Psoas muscle (tissue), 8 donors: ENCODE data around the gene MYO1H. TPM values are rescaled to one million over a fixed set of nuclear protein-coding genes. Genes with fewer than 3 reads are reported as not detected.

Source experiments
- ATAC-seq, 4 donors: fragments of 200-7000 bp; cut with Tn5 transposase; one replicate each; pipeline ENCODE4 v1.9.1; 2020; ENCODE audit warnings: moderate library complexity in 3 of 4, mild to moderate bottlenecking in 2 of 4
- DNase-seq, 2 donors: peaks; one replicate each; pipeline ENCODE4 v3.0.0-alpha.2; 2020
- H3K27ac ChIP-seq: fragments of 200-600 bp; one replicate; pipeline ENCODE4 v1.8.0; 2022
- H3K27me3 ChIP-seq, 3 donors: fragments of 200-600 bp in 1 of 3; one replicate each; pipeline versions ENCODE4 v1.6.1 to v1.8.0; 2013 to 2022; ENCODE audit warnings: low read length in 2 of 3, mild to moderate bottlenecking in 2 of 3, moderate library complexity in 1 of 3; ENCODE audit not compliant: insufficient read depth in 3 of 3
- H3K36me3 ChIP-seq, 2 donors: fragments of 200-600 bp in 1 of 2; one replicate each; pipeline versions ENCODE4 v1.6.1 to v1.8.0; 2013 to 2022; ENCODE audit warnings: low read depth in 1 of 2, mild to moderate bottlenecking in 1 of 2, moderate library complexity in 1 of 2; ENCODE audit not compliant: insufficient read depth in 1 of 2
- H3K4me1 ChIP-seq: fragments of 200-600 bp; one replicate; pipeline ENCODE4 v1.8.0; 2022
- H3K4me3 ChIP-seq: fragments of 200-600 bp; one replicate; pipeline ENCODE4 v1.8.0; 2022; ENCODE audit warnings: mild to moderate bottlenecking
- H3K9me3 ChIP-seq: fragments of 200-600 bp; one replicate; pipeline ENCODE4 v1.8.0; 2022
- WGBS, 3 donors: extraction: QIAGEN DNeasy Blood & Tissue Kit; methylation state at CpG; one replicate each; pipeline versions ENCODE4 v1.1.6 to v1.1.7; 2013; 5-methylcytosine and 5-hydroxymethylcytosine counted together
- intact Hi-C, 2 donors: fragments of 100-400 bp; cut with DNase I; formaldehyde crosslinking; loops; one replicate each; pipeline versions ENCODE4 v1.11.0 to v1.14.2; 2022
- polyA plus RNA-seq, 3 donors: library from polyadenylated mRNA; stranded (reverse); fragments of 200-250 nt; gene quantifications; one replicate each; pipeline ENCODE4 v1.2.3, GENCODE V29; 2013
- total RNA-seq, 4 donors: library from RNA; stranded (reverse); fragmentation: NEBNext Ultra II Directional in 2 of 4; extraction: Animal tissue kit (Norgen Biotek cat#: 25700) in 2 of 4; gene quantifications; one replicate each; pipeline versions ENCODE4 v1.2.1 to v1.2.4, GENCODE V29; 2021 to 2023
- TF ChIP-seq, protein P1 (sequence below): fragments of 200-600 bp; IDR thresholded peaks from one replicate; pipeline ENCODE4 v1.8.0; 2022; ENCODE audit warnings: antibody characterized with exemption
- donor health status: healthy with polysubstance abuse.
- donor health status: DM: no; HTN: no; CAD: no; lungs with moderate emphysema.
- donor health status: Bipolar disorder and iron deficiency.
- donor health status: healthy.
- donor health status: DM: yes; HTN: yes; CAD: no.
- donor health status: DM: no; HTN: no; CAD: no.
- donor health status: DM: no; HTN: no; CAD: no.
- donor health status: DM: yes; HTN: yes; CAD: no.

MYO1H gene
- total and polyA plus RNA-seq, 7 donors = 0.10 TPM; not detected in 6

DNA sequence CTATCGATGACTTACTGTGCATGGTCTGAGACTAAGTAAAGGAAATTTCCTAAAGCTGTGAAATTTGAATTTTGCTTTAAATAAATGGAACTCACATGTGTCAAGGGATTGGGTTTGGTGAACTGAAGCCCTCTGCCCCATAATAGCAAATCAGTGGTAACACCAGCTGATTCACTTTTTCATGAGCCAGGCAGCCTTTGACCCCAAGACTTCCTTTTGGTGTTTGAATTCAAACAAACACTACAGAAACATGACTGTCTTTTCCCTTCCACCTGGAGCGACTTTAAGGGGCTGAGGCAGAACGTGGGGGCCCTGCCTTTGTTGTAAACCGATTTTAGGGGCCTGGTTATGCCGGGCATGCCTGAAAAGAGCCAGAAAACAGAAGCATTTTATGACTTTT is 100.6 kb downstream of the MYO1H start:
- intact Hi-C loops = no loop called here
- Histone ChIP-seq H3K27me3 (no peaks in the 10 kb centered on the region), H3K9me3 (no peaks in the 10 kb centered on the region), H3K27ac (no peak overlapping the region), H3K4me1 (no peaks in the 10 kb centered on the region), H3K36me3 (peaks cover 9 to 76% of the 10 kb centered on the region in 2 donors), H3K4me3 (no peak overlapping the region)
- DNase-seq (no peak), ATAC-seq (no peak)
- WGBS, 3 donors = 67 to 79% (median 71%) methylated on average over 5 of the region's 5 CpGs
- TF ChIP-seq, protein P1, sequence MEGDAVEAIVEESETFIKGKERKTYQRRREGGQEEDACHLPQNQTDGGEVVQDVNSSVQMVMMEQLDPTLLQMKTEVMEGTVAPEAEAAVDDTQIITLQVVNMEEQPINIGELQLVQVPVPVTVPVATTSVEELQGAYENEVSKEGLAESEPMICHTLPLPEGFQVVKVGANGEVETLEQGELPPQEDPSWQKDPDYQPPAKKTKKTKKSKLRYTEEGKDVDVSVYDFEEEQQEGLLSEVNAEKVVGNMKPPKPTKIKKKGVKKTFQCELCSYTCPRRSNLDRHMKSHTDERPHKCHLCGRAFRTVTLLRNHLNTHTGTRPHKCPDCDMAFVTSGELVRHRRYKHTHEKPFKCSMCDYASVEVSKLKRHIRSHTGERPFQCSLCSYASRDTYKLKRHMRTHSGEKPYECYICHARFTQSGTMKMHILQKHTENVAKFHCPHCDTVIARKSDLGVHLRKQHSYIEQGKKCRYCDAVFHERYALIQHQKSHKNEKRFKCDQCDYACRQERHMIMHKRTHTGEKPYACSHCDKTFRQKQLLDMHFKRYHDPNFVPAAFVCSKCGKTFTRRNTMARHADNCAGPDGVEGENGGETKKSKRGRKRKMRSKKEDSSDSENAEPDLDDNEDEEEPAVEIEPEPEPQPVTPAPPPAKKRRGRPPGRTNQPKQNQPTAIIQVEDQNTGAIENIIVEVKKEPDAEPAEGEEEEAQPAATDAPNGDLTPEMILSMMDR = no peak

DNA sequence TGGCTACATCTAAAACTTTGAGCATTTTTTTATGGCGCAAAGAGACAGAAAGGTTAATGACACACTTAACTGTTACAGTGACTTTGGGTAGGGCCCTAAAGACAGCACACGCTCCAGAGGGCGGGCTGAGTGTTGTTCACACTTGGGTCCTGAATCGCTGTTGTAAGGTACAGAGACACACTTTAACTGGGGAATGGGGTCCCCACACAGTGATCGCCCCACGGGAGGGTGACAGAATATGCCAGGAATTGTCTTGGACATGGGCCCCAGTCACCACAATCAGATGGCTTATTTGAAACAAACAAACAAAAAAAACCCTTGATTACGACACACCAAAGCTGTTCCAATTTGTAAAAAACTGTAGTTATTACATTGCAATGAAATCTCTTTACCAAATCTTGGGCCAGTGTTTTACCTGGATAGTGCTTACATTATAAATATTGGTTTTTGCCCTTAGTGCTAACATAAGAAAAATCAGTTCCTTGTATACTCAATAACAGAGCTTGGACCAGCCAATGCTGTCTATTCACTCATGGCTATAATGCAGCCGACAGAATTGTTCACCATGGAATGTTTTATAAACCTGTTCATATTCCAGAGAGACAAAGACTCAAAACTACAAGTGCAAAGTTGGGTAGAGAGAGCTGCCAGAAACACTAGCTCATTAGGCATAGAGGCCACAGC is 101.1 kb downstream of the MYO1H start:
- Histone ChIP-seq H3K9me3 (no peaks in the 10 kb centered on the region), H3K4me1 (no peaks in the 10 kb centered on the region), H3K4me3 (no peak overlapping the region), H3K27me3 (no peaks in the 10 kb centered on the region), H3K27ac (no peak overlapping the region), H3K36me3 (peaks cover 9 to 82% of the 10 kb centered on the region in 2 donors)
- DNase-seq = no peak
- TF ChIP-seq, protein P1 = no peak
- WGBS, 3 donors = 78 to 91% (median 89%) methylated on average over 8 of the region's 8 CpGs
- intact Hi-C loops = no loop called here
- ATAC-seq = no peak

DNA sequence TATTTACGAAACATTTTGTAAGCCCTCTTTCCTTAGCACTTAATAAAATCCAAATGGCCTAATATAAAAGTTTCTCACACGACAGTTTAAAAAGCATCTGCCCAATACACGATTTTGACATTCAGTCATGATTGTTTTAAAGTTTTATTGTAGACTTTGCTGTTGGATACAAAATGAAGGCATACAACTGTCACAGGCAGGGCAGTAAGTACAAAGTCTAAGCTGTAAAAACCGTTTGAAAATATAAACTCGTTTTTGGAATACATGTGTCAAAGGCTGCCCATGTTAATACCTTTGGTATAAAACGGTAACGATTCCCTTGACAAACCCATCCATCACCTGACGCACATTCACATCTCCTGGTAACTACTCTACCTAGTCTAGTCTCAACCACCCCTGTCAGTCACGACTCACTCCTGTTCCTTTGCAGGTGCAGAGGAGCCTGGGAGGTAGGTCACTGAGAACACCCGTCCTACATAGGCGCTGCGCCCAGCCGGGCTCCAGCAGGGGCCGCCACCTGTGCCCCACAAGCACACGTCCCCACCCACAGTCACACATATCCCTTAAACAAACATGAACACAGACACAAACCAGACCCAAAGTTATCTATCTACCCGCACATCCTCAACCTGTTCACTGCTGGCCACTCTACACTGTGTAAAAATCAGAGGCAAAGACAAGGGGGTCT is 102.3 kb downstream of the MYO1H start:
- Histone ChIP-seq H3K4me1 (no peaks in the 10 kb centered on the region), H3K4me3 (no peak overlapping the region), H3K27ac (no peak overlapping the region), H3K9me3 (no peaks in the 10 kb centered on the region), H3K36me3 (peaks cover 11 to 91% of the 10 kb centered on the region in 2 donors), H3K27me3 (no peaks in the 10 kb centered on the region)
- ATAC-seq (no peak), DNase-seq (no peak)
- TF ChIP-seq, protein P1 = no peak
- 84 to 89% (median 86%) methylated on average over 16 of the region's 16 CpGs for WGBS, 3 donors
- intact Hi-C loops = no loop called here

DNA sequence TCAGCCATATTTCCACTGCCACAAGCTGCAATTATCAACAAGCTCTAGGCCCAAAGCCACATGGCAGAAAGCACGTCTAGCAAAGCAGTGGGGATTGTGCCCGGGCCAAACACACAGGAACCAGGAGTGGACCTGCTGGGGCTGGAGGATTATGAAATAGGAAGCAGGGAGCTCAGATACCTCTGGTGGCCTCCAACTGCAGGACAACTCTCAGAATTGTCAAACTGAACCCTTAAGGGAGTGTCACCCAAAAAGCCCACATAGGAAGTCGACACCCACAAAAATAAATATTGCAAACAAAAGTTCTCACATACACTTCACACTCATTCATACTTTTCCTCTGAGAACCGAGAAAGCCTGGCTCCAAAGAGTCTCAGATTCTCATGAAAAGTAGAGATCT is 103.3 kb downstream of the MYO1H start:
- Histone ChIP-seq H3K27me3 (no peaks in the 10 kb centered on the region), H3K4me3 (no peak overlapping the region), H3K36me3 (peaks cover 11 to 91% of the 10 kb centered on the region in 2 donors), H3K27ac (no peak overlapping the region), H3K4me1 (no peaks in the 10 kb centered on the region), H3K9me3 (no peaks in the 10 kb centered on the region)
- intact Hi-C loops = no loop called here
- WGBS, 3 donors = 70 to 78% (median 75%) methylated on average over 4 of the region's 4 CpGs
- TF ChIP-seq, protein P1 = no peak
- DNase-seq (no peak), ATAC-seq (no peak)
